ENCODE data around the gene CCR7. TPM values are rescaled to one million over a fixed set of nuclear protein-coding genes. Genes with fewer than 3 reads are reported as not detected.
A peak's percentile ranks its signal among the peaks of the same experiment; 100 is the strongest.

Gene CCR7
- total and polyA plus RNA-seq, 7 experiments from 2014 or later: 153 to 2,301 (median 633) TPM

DNA sequence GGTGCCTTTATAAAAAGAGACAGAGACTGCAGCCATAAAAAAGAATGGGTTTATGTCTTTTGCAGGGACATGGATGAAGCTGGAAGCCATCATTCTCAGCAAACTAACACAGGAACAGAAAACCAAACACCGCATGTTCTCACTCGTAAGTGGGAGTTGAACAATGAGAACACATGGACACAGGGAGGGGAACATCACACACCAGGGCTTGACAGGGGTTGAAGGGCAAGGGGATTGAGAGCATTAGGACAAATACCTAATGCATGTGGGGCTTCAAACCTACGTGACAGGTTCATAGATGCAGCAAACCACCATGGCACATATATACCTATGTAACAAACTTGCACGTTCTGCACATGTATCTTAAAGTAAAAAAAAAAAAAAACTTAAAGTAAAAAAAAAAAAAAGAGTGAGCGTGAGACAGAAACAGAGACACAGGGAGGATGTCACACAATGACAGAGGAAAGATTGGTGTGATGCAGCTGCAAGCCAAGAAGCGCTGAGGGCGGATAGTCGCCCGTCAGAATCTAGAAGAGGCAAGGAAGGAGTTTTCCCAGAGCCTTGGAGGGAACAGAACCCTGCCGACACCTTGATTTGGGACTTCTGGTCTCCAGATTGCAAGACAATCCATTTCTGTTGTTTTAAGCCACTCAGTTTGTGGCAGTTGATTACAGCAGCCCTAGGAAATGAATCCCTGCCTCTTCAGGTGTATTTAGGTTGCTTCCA, 36.4 kb downstream of the CCR7 start:
- H3K4me3 ChIP-seq (ENCODE audit: low read length): no peak overlapping the region
- no peaks in the 10 kb centered on the region for H3K27me3 ChIP-seq (ENCODE audit: control insufficient read depth in 2 of 2, insufficient read depth in 2 of 2, low read length in 2 of 2)
- no peak overlapping the region for H3K27ac ChIP-seq (ENCODE audit: low read depth, low read length)
- ChIA-PET POLR2A (interaction anchor here (0.6 to 45.4 kb wide), 7 partner anchors 9 to 202 kb away, joined by 3 to 1524 read pairs (median 4); partner anchors contain the start of gene CCR7), CTCF (interaction anchor here (0.5 to 2.3 kb wide), 3 partner anchors 53 to 199 kb away, joined by 3 to 8 read pairs (median 4); no protein-coding TSS in a partner anchor)
- intact Hi-C loops (cut with micrococcal nuclease): no loop called here
- Mint-ChIP-seq H3K27ac (peak overlapping the region in 8 of 9 donors; percentile 11 to 93 (median 82)), H3K27me3 (peaks cover 0 to 3% (median 0%) of the 10 kb centered on the region in 5 donors), H3K36me3 (peaks cover 7 to 48% (median 13%) of the 10 kb centered on the region in 5 donors), H3K4me1 (peaks cover 36 to 86% (median 53%) of the 10 kb centered on the region in 7 donors), H3K9me3 (peaks cover 5 to 33% (median 18%) of the 10 kb centered on the region in 11 donors), H3K4me3 (peak overlapping the region; percentile 15 to 81 (median 56))
- H3K36me3 ChIP-seq (ENCODE audit: control insufficient read depth in 2 of 3, insufficient read depth in 3 of 3, low read length in 3 of 3): no peaks in the 10 kb centered on the region
- ATAC-seq: peak; percentile 19
- DNase-seq: peak in 6 of 9 donors; percentile 47 to 68 (median 58)
- H3K4me1 ChIP-seq (ENCODE audit: control insufficient read depth in 2 of 2, insufficient read depth in 2 of 2, low read length in 2 of 2): peaks cover 50 to 60% of the 10 kb centered on the region in 2 donors
- peaks cover 0 to 4% (median 0%) of the 10 kb centered on the region in 3 experiments for H3K9me3 ChIP-seq (ENCODE audit: control insufficient read depth in 2 of 3, low read length in 3 of 3)

- Histone ChIP-seq H3K4me3 (ENCODE audit: low read length) (no peak overlapping the region), H3K36me3 (ENCODE audit: control insufficient read depth in 2 of 3, insufficient read depth in 3 of 3, low read length in 3 of 3) (no peaks in the 10 kb centered on the region), H3K27ac (ENCODE audit: low read depth, low read length) (no peak overlapping the region), H3K27me3 (ENCODE audit: control insufficient read depth in 2 of 2, insufficient read depth in 2 of 2, low read length in 2 of 2) (no peaks in the 10 kb centered on the region), H3K4me1 (ENCODE audit: control insufficient read depth in 2 of 2, insufficient read depth in 2 of 2, low read length in 2 of 2) (peaks cover 30 to 39% of the 10 kb centered on the region in 2 donors), H3K9me3 (ENCODE audit: control insufficient read depth in 2 of 3, low read length in 3 of 3) (peaks cover 0 to 4% (median 0%) of the 10 kb centered on the region in 3 experiments)
- H3K36me3 Mint-ChIP-seq: peaks cover 11 to 66% (median 19%) of the 10 kb centered on the region in 5 donors
- no peaks in the 10 kb centered on the region for H3K27me3 Mint-ChIP-seq
- peaks cover 5 to 36% (median 16%) of the 10 kb centered on the region in 11 donors for H3K9me3 Mint-ChIP-seq
- ATAC-seq: no peak
- CTCF ChIA-PET: interaction anchor here (1.6 kb wide), 1 partner anchor 50 kb away, joined by 4 read pairs; no protein-coding TSS in a partner anchor
- peak overlapping the region in 2 of 9 donors; percentile 32 to 76 for H3K27ac Mint-ChIP-seq
- H3K4me1 Mint-ChIP-seq: peaks cover 18 to 84% (median 44%) of the 10 kb centered on the region in 7 donors
- no peak for DNase-seq
- intact Hi-C loops (cut with micrococcal nuclease): no loop called here
- no peak overlapping the region for H3K4me3 Mint-ChIP-seq
- POLR2A ChIA-PET: interaction anchor here (0.6 to 45.4 kb wide), 6 partner anchors 11 to 376 kb away, joined by 3 to 1524 read pairs (median 3); partner anchors contain the start of gene CCR7
These were observed 38.6 kb downstream of the CCR7 start for GRCh38 chr17:40526668-40527067.

DNA sequence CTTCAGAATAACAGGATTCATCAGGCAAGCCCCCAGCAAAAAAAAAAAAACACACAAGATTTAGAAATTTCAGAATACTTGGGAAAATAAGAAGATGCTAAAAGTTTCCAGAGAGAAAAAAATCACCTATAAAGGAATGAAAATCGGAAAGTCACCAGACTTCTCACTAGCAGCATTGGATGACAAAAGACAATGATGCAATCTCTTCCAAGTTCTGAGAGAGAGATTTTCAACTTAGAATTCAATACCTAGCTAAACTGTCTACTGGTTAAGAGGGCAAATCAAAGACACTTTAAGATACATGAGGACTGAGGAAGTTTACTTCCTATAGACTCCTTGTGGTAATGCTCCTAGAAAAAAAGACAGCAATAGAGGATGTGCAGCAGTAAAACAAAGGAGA, 40.0 kb downstream of the CCR7 start:
- ChIA-PET POLR2A (interaction anchor here (1.2 to 45.4 kb wide), 2 partner anchors 9 to 38 kb away, joined by 3 to 1524 read pairs; partner anchors contain the start of gene CCR7), CTCF (interaction anchor here (2.0 kb wide), 1 partner anchor 49 kb away, joined by 7 read pairs; no protein-coding TSS in a partner anchor)
- Histone ChIP-seq H3K36me3 (ENCODE audit: control insufficient read depth in 2 of 3, insufficient read depth in 3 of 3, low read length in 3 of 3) (no peaks in the 10 kb centered on the region), H3K27ac (ENCODE audit: low read depth, low read length) (no peak overlapping the region), H3K9me3 (ENCODE audit: control insufficient read depth in 2 of 3, low read length in 3 of 3) (peaks cover 0 to 4% (median 0%) of the 10 kb centered on the region in 3 experiments), H3K27me3 (ENCODE audit: control insufficient read depth in 2 of 2, insufficient read depth in 2 of 2, low read length in 2 of 2) (no peaks in the 10 kb centered on the region), H3K4me1 (ENCODE audit: control insufficient read depth in 2 of 2, insufficient read depth in 2 of 2, low read length in 2 of 2) (peaks cover 16 to 26% of the 10 kb centered on the region in 2 donors), H3K4me3 (ENCODE audit: low read length) (no peak overlapping the region)
- ATAC-seq (no peak), DNase-seq (no peak)
- Mint-ChIP-seq H3K4me1 (peaks cover 7 to 82% (median 36%) of the 10 kb centered on the region in 7 donors), H3K4me3 (no peak overlapping the region), H3K36me3 (peaks cover 11 to 68% (median 19%) of the 10 kb centered on the region in 5 donors), H3K27ac (peak overlapping the region in 1 of 9 donors; percentile 61), H3K9me3 (peaks cover 5 to 36% (median 15%) of the 10 kb centered on the region in 11 donors), H3K27me3 (no peaks in the 10 kb centered on the region)
- intact Hi-C loops (cut with micrococcal nuclease): no loop called here

DNA sequence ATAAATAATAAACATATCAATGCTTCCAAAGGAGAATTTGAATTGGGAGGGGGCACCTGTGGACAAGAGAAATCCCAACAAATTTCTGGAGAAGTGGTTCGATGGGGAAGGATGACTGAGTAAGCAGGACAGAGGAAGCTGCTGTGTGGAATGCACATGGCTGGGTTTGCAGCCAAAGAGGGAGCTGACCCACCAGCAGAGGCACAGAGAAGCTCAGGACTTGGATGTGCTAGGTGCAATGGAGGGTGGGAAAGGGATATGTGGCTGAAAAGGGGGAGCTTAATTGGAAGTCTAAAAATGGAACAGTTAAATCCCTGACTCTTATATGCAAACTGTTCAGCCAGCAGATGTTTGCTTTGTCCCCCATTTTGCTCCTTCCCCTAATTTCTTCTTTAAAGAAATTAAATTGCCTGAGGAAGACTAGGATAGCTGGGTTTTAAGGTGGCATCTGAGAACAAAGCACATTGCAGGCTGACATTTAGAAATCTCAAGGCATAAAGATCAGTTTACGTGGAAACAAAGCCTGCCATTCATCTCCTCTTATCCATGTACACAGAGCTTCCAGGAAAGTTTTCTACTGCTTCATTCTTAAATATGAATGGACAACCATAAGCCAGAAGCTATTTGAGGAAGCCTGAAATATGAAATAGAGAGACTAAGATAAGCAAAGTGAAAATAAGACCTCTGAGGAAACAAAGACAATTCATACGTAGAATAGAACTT, 40.9 kb downstream of the CCR7 start:
- POLR2A ChIA-PET: interaction anchor here (0.7 to 1.2 kb wide), 4 partner anchors 16 to 334 kb away, joined by 3 read pairs; no protein-coding TSS in a partner anchor
- Histone ChIP-seq H3K4me1 (ENCODE audit: control insufficient read depth in 2 of 2, insufficient read depth in 2 of 2, low read length in 2 of 2) (peaks cover 13 to 23% of the 10 kb centered on the region in 2 donors), H3K36me3 (ENCODE audit: control insufficient read depth in 2 of 3, insufficient read depth in 3 of 3, low read length in 3 of 3) (no peaks in the 10 kb centered on the region), H3K27me3 (ENCODE audit: control insufficient read depth in 2 of 2, insufficient read depth in 2 of 2, low read length in 2 of 2) (no peaks in the 10 kb centered on the region), H3K4me3 (ENCODE audit: low read length) (no peak overlapping the region), H3K9me3 (ENCODE audit: control insufficient read depth in 2 of 3, low read length in 3 of 3) (peaks cover 0 to 4% (median 0%) of the 10 kb centered on the region in 3 experiments), H3K27ac (ENCODE audit: low read depth, low read length) (no peak overlapping the region)
- ATAC-seq (no peak), DNase-seq (no peak)
- Mint-ChIP-seq H3K27me3 (no peaks in the 10 kb centered on the region), H3K36me3 (peaks cover 11 to 73% (median 19%) of the 10 kb centered on the region in 5 donors), H3K9me3 (peaks cover 5 to 36% (median 15%) of the 10 kb centered on the region in 11 donors), H3K4me1 (peaks cover 6 to 82% (median 39%) of the 10 kb centered on the region in 7 donors), H3K4me3 (no peak overlapping the region), H3K27ac (peak overlapping the region in 2 of 9 donors; percentile 16 to 42)
- intact Hi-C loops (cut with micrococcal nuclease): no loop called here
- CTCF ChIA-PET: interaction anchor here (0.5 to 2.0 kb wide), 3 partner anchors 49 to 1798 kb away, joined by 3 to 7 read pairs (median 3); no protein-coding TSS in a partner anchor

GRCh38 chr17:40522961-40523310, 42.3 kb downstream of the CCR7 start:
- Histone ChIP-seq H3K4me1 (ENCODE audit: control insufficient read depth in 2 of 2, insufficient read depth in 2 of 2, low read length in 2 of 2) (peaks cover 14 to 23% of the 10 kb centered on the region in 2 donors), H3K27me3 (ENCODE audit: control insufficient read depth in 2 of 2, insufficient read depth in 2 of 2, low read length in 2 of 2) (no peaks in the 10 kb centered on the region), H3K36me3 (ENCODE audit: control insufficient read depth in 2 of 3, insufficient read depth in 3 of 3, low read length in 3 of 3) (no peaks in the 10 kb centered on the region), H3K27ac (ENCODE audit: low read depth, low read length) (no peak overlapping the region), H3K4me3 (ENCODE audit: low read length) (no peak overlapping the region), H3K9me3 (ENCODE audit: control insufficient read depth in 2 of 3, low read length in 3 of 3) (peaks cover 0 to 4% (median 0%) of the 10 kb centered on the region in 3 experiments)
- H3K4me1 Mint-ChIP-seq: peaks cover 10 to 82% (median 39%) of the 10 kb centered on the region in 7 donors
- intact Hi-C loops (cut with micrococcal nuclease): no loop called here
- no peaks in the 10 kb centered on the region for H3K27me3 Mint-ChIP-seq
- H3K4me3 Mint-ChIP-seq: peak overlapping the region in 1 of 10 donors; percentile 37
- ChIA-PET POLR2A (interaction anchor here (1.2 kb wide), 2 partner anchors 11 to 42 kb away, joined by 3 read pairs; no protein-coding TSS in a partner anchor), CTCF (interaction anchor here (1.0 to 1.3 kb wide), 3 partner anchors 9 to 12 kb away, joined by 3 to 4 read pairs (median 3); no protein-coding TSS in a partner anchor)
- ATAC-seq: no peak
- H3K36me3 Mint-ChIP-seq: peaks cover 11 to 80% (median 19%) of the 10 kb centered on the region in 5 donors
- H3K9me3 Mint-ChIP-seq: peaks cover 5 to 36% (median 15%) of the 10 kb centered on the region in 11 donors
- peak overlapping the region in 2 of 9 donors; percentile 49 to 60 for H3K27ac Mint-ChIP-seq
- no peak for DNase-seq
